Measurements from ENCODE around the gene ZDHHC14. TPM values are rescaled to one million over a fixed set of nuclear protein-coding genes. Genes with fewer than 3 reads are reported as not detected.
A peak's percentile ranks its signal among the peaks of the same experiment; 100 is the strongest.
"Not testable (repeated sequence)": the region's sequence is repeated elsewhere in the genome, so short reads cannot be mapped to it uniquely, and the experiment has no call there.

Gene ZDHHC14
- total RNA-seq, 2 donors from 2014 or later, result 6.9 to 10.9 TPM

- not testable (repeated sequence) for DNase-seq (ENCODE audit: low spot score); H3K27me3 Mint-ChIP-seq; H3K4me1 Mint-ChIP-seq (ENCODE audit: low read depth in 2 of 2); H3K4me3 Mint-ChIP-seq; ATAC-seq; H3K27ac Mint-ChIP-seq
- Mint-ChIP-seq H3K36me3 (peaks cover 21% of the 10 kb centered on the region), H3K9me3 (peaks cover 12% of the 10 kb centered on the region)
Measured at GRCh38 chr6:157590654-157591053, 209.7 kb downstream of the ZDHHC14 start.

DNA sequence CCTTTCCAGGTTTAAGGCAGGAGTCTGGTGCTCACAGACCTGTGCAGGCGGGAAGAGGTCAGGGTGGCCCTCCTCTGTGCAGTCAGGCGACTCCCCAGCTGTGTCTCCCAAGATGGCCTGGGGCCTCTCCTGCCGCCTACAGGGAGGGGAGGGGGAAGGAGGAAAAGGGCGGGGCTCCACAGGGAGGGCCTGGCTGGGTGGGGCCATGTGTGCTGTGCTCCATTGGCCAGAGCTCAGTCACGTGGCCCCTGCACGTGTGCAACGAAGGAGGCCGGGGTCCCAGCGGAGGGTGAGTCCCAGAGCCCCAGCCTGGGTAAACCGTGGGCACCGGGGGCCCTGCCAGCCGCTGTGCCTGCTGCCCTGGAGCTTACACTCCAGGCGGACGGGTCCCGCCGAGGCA lies 211.6 kb downstream of the ZDHHC14 start:
- Mint-ChIP-seq H3K4me1 (ENCODE audit: low read depth in 2 of 2) (peaks cover 2 to 7% of the 10 kb centered on the region in 2 donors), H3K4me3 (no peak overlapping the region), H3K27me3 (no peaks in the 10 kb centered on the region), H3K9me3 (peaks cover 12% of the 10 kb centered on the region), H3K36me3 (peaks cover 21% of the 10 kb centered on the region), H3K27ac (no peak overlapping the region)
- DNase-seq (ENCODE audit: low spot score) (no peak), ATAC-seq (peak in 1 of 2 donors; percentile 40)

GRCh38 chr6:157592980-157593379 lies 212.0 kb downstream of the ZDHHC14 start:
- no peak overlapping the region for H3K4me3 Mint-ChIP-seq
- DNase-seq (ENCODE audit: low spot score) (no peak), ATAC-seq (no peak)
- peaks cover 12% of the 10 kb centered on the region for H3K9me3 Mint-ChIP-seq
- H3K36me3 Mint-ChIP-seq, result peaks cover 21% of the 10 kb centered on the region
- H3K27me3 Mint-ChIP-seq, result no peaks in the 10 kb centered on the region
- H3K27ac Mint-ChIP-seq, result no peak overlapping the region
- peaks cover 6 to 11% of the 10 kb centered on the region in 2 donors for H3K4me1 Mint-ChIP-seq (ENCODE audit: low read depth in 2 of 2)

DNA sequence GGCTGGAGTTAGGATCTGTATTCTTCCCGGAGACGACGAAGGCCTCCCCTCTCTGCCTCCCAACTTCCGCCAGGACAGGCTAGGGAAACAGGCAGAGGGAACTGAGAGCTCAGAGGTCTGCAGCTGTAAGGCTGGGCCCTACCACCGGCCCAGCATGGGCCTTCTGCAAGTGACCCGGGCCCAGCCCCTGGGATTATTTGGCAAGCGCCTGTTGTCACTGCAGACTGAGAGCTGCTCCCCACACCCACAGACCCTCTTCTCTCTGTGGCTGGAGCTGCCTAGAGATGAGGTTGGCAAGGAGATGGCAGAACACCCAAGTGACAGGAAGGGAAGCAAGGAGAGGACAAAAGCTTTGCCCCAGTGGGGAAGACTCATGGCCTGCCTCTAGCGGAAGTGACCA lies 212.6 kb downstream of the ZDHHC14 start:
- H3K4me3 Mint-ChIP-seq, result no peak overlapping the region

DNA sequence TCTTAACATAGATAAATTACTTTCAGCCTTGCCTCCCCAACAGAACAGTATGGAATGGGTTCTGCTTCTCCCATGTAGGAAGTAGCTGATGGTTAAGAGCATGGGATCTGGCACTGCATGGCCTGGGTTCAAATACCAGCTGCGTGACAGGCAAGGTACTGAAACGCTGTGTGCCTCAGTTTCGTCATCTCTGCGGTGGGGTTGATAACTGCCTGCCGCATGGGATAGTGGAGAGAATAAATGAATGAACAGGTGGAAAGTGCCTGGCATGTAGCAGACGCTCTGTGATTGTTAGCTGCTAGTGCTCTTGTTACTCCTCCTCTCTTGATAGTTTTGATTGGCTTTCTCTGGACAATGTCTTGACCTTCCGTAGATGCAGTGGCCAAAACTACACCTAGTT lies 213.3 kb downstream of the ZDHHC14 start:
- peaks cover 8 to 13% of the 10 kb centered on the region in 2 donors for H3K4me1 Mint-ChIP-seq (ENCODE audit: low read depth in 2 of 2)
- H3K27me3 Mint-ChIP-seq, result no peaks in the 10 kb centered on the region
- H3K4me3 Mint-ChIP-seq, result no peak overlapping the region
- no peak for DNase-seq (ENCODE audit: low spot score)
- no peak overlapping the region for H3K27ac Mint-ChIP-seq
- H3K36me3 Mint-ChIP-seq, result peaks cover 14% of the 10 kb centered on the region
- no peak for ATAC-seq
- H3K9me3 Mint-ChIP-seq, result peaks cover 8% of the 10 kb centered on the region

More for the DNA sequence above, 212.6 kb downstream of the ZDHHC14 start:
- Mint-ChIP-seq H3K36me3 (peaks cover 20% of the 10 kb centered on the region), H3K9me3 (peaks cover 12% of the 10 kb centered on the region), H3K27ac (no peak overlapping the region), H3K4me1 (ENCODE audit: low read depth in 2 of 2) (peaks cover 8 to 13% of the 10 kb centered on the region in 2 donors), H3K27me3 (no peaks in the 10 kb centered on the region)
- DNase-seq (ENCODE audit: low spot score) (no peak), ATAC-seq (peak in 1 of 2 donors; percentile 38)

GRCh38 chr6:157595768-157596167 lies 214.8 kb downstream of the ZDHHC14 start:
- no peak overlapping the region for H3K27ac Mint-ChIP-seq
- DNase-seq (ENCODE audit: low spot score) (no peak), ATAC-seq (no peak)
- H3K4me3 Mint-ChIP-seq, result no peak overlapping the region
- no peaks in the 10 kb centered on the region for H3K27me3 Mint-ChIP-seq
- peaks cover 3% of the 10 kb centered on the region for H3K9me3 Mint-ChIP-seq
- H3K4me1 Mint-ChIP-seq (ENCODE audit: low read depth in 2 of 2), result peaks cover 8 to 13% of the 10 kb centered on the region in 2 donors
- H3K36me3 Mint-ChIP-seq, result peaks cover 6% of the 10 kb centered on the region

DNA sequence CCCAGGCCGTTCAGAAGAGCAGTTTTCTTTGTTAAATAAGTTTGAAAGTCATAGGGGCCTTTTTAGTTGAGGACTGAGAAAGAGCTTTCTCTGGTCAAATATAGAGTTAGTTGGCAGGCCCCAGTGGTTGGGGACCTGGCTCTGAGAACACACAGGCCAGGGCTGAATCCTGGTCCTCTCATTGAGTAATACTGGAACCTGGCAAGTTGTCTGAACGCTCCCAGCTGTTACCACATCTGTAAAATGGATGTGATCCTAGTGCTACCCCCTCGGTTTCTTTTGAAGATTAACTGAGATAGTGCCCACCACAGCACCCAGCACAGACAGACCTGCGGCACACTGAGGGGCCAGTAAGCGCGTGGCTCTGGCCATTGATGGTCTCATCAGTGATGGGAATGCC lies 215.5 kb downstream of the ZDHHC14 start:
- Mint-ChIP-seq H3K9me3 (peaks cover under 1% of the 10 kb centered on the region), H3K4me3 (no peak overlapping the region), H3K4me1 (ENCODE audit: low read depth in 2 of 2) (peaks cover 8 to 13% of the 10 kb centered on the region in 2 donors), H3K27me3 (no peaks in the 10 kb centered on the region), H3K36me3 (peaks cover 2% of the 10 kb centered on the region), H3K27ac (no peak overlapping the region)
- DNase-seq (ENCODE audit: low spot score) (no peak), ATAC-seq (no peak)

- DNase-seq (ENCODE audit: low spot score) (no peak), ATAC-seq (no peak)
- Mint-ChIP-seq H3K4me3 (no peak overlapping the region), H3K27me3 (no peaks in the 10 kb centered on the region), H3K9me3 (no peaks in the 10 kb centered on the region), H3K4me1 (ENCODE audit: low read depth in 2 of 2) (peaks cover 8 to 13% of the 10 kb centered on the region in 2 donors), H3K27ac (no peak overlapping the region), H3K36me3 (no peaks in the 10 kb centered on the region)
Measured at GRCh38 chr6:157596886-157597285, 215.9 kb downstream of the ZDHHC14 start.

DNA sequence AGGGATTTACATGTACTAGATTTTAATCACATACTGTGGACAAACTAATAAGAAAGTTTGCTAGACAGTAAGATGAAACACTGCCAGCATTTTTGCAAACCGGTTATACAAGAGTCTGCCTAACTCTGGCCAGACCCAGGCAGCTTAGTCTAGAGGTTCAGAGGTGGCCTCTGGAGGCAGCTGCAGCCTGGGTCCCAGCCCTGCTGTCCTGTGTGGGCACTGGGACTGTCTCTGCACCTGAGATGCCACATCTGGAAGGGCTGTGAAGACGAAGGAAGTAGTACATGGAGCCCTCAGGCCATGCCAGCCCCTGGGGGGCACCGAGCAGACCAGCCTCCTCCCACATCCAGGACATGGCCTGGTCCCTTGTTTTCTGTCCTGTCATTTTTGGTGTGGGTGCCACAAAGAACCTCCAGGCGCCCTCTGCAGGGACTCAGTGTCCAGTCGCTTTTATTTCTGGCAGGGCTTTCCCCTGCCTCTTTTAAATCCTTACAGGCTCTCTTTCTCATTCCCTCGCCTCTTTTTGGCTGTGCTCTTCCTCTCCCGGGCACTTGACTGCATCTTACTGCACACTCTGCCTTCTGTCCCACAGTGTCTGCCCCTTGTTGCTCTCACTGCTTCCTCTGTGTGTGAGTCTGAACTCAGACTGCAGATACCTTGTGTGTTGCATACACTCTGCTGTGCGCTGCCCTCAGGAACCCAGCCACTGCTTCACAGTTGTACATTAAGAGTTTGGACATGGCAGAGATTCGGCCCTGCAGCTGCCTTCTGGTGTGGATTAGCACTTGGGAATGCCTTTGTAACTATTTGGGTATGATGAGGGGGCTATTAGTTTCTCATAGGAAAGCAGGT lies 216.7 kb downstream of the ZDHHC14 start:
- peak; percentile 53 to 70 for ATAC-seq

GRCh38 chr6:157599191-157599590 lies 218.2 kb downstream of the ZDHHC14 start:
- Mint-ChIP-seq H3K4me1 (ENCODE audit: low read depth in 2 of 2) (peaks cover 8 to 13% of the 10 kb centered on the region in 2 donors), H3K27ac (no peak overlapping the region), H3K4me3 (no peak overlapping the region), H3K36me3 (no peaks in the 10 kb centered on the region), H3K9me3 (no peaks in the 10 kb centered on the region), H3K27me3 (no peaks in the 10 kb centered on the region)
- DNase-seq (ENCODE audit: low spot score) (no peak), ATAC-seq (no peak)

More for the DNA sequence above, 216.7 kb downstream of the ZDHHC14 start:
- no peak for DNase-seq (ENCODE audit: low spot score)
- Mint-ChIP-seq H3K27ac (peak overlapping the region in 1 of 2 donors; percentile 9), H3K36me3 (no peaks in the 10 kb centered on the region), H3K4me1 (ENCODE audit: low read depth in 2 of 2) (peaks cover 8 to 13% of the 10 kb centered on the region in 2 donors), H3K9me3 (no peaks in the 10 kb centered on the region), H3K4me3 (no peak overlapping the region), H3K27me3 (no peaks in the 10 kb centered on the region)

GRCh38 chr6:157600807-157601206 lies 219.8 kb downstream of the ZDHHC14 start:
- no peak overlapping the region for H3K27ac Mint-ChIP-seq
- no peaks in the 10 kb centered on the region for H3K27me3 Mint-ChIP-seq
- H3K4me1 Mint-ChIP-seq (ENCODE audit: low read depth in 2 of 2), result peaks cover 8 to 10% of the 10 kb centered on the region in 2 donors
- no peaks in the 10 kb centered on the region for H3K36me3 Mint-ChIP-seq
- ATAC-seq, result no peak
- H3K9me3 Mint-ChIP-seq, result no peaks in the 10 kb centered on the region
- no peak for DNase-seq (ENCODE audit: low spot score)
- H3K4me3 Mint-ChIP-seq, result no peak overlapping the region

GRCh38 chr6:157602521-157603295 lies 221.7 kb downstream of the ZDHHC14 start:
- H3K4me3 Mint-ChIP-seq, result no peak overlapping the region
- no peak for DNase-seq (ENCODE audit: low spot score)
- no peaks in the 10 kb centered on the region for H3K36me3 Mint-ChIP-seq
- H3K4me1 Mint-ChIP-seq (ENCODE audit: low read depth in 2 of 2), result peaks cover 5 to 7% of the 10 kb centered on the region in 2 donors
- no peak for ATAC-seq
- no peak overlapping the region for H3K27ac Mint-ChIP-seq
- H3K9me3 Mint-ChIP-seq, result no peaks in the 10 kb centered on the region
- H3K27me3 Mint-ChIP-seq, result no peaks in the 10 kb centered on the region

GRCh38 chr6:157603314-157603940 lies 222.4 kb downstream of the ZDHHC14 start:
- ATAC-seq (no peak), DNase-seq (ENCODE audit: low spot score) (no peak)
- H3K4me3 Mint-ChIP-seq, result no peak overlapping the region
- no peaks in the 10 kb centered on the region for H3K27me3 Mint-ChIP-seq
- no peak overlapping the region for H3K27ac Mint-ChIP-seq
- no peaks in the 10 kb centered on the region for H3K36me3 Mint-ChIP-seq
- peaks cover 0 to 3% of the 10 kb centered on the region in 2 donors for H3K4me1 Mint-ChIP-seq (ENCODE audit: low read depth in 2 of 2)
- H3K9me3 Mint-ChIP-seq, result no peaks in the 10 kb centered on the region
